ENCODE data around the gene CCDC3. TPM values are rescaled to one million over a fixed set of nuclear protein-coding genes. Genes with fewer than 3 reads are reported as not detected.

CCDC3 gene
- total RNA-seq, 1 donor from 2014 or later = 0.40 TPM

DNA sequence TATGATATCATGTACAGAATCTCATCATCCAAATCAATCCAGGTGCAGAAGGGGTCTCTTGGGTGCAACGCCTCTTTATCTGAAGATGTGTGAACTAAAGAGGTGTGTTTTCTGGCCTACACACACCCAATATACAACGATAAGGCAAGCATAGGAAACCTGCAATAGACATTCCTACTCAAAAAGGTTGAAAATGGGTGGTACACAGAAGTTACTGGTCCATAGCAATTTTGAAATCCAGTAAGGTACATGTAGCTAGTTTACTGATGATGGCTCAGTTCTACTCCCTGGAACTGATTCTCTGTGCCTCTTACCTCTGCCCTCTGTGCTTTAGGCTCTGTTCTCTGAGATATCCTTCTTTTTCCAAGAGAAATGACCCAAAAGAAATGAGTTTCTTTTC is 22.2 kb upstream of the CCDC3 start:
- H3K4me3 ChIP-seq (ENCODE audit: low read depth, low read length) = no peak overlapping the region
- DNase-seq (ENCODE audit: low read depth) = no peak
- TF ChIP-seq, protein P1, sequence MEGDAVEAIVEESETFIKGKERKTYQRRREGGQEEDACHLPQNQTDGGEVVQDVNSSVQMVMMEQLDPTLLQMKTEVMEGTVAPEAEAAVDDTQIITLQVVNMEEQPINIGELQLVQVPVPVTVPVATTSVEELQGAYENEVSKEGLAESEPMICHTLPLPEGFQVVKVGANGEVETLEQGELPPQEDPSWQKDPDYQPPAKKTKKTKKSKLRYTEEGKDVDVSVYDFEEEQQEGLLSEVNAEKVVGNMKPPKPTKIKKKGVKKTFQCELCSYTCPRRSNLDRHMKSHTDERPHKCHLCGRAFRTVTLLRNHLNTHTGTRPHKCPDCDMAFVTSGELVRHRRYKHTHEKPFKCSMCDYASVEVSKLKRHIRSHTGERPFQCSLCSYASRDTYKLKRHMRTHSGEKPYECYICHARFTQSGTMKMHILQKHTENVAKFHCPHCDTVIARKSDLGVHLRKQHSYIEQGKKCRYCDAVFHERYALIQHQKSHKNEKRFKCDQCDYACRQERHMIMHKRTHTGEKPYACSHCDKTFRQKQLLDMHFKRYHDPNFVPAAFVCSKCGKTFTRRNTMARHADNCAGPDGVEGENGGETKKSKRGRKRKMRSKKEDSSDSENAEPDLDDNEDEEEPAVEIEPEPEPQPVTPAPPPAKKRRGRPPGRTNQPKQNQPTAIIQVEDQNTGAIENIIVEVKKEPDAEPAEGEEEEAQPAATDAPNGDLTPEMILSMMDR (conservative IDR thresholded peaks at IDR 0.05; ENCODE audit: low read depth, low read length) = no peak

DNA sequence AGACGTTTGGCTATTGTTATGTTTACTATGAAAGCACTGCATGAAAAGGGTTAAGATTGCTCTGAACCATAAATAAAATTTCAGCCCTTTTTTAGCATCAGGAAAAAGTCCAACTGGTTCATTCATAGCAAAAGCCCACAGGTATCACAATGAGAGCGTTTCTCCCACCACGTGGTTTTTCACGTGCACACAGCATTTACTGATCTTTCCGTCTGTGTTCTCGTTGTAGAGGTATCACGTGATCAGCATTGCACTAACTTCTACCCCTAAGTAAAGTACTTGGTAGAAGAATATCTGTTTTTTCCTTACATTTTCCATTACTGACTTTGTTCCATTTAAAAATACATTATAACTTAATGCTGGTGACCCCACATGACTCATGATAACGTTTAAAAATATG is 17.8 kb upstream of the CCDC3 start:
- TF ChIP-seq, protein P1 (conservative IDR thresholded peaks at IDR 0.05; ENCODE audit: low read depth, low read length) = no peak
- no peak overlapping the region for H3K4me3 ChIP-seq (ENCODE audit: low read depth, low read length)
- DNase-seq (ENCODE audit: low read depth) = no peak

DNA sequence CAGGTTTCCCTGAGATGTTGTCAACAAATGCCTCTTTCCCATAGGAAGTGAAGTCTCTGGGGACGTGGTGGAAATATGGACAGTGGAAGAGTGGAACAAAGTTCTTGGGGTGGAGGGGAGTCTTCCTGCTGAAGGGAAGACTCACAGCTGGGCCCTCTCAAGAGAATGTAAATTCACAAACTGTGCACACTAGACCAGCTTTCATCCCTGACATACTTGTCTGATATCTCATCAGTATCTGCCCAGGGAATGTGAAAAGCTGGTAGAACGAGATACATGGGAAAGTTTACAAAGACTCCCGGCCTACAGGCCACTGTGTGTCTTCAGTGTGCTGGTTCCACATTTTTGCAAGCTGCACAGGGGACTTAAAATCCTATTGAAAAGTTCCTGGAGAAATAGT is 16.7 kb upstream of the CCDC3 start:
- no peak overlapping the region for H3K4me3 ChIP-seq (ENCODE audit: low read depth, low read length)
- TF ChIP-seq, protein P1 (conservative IDR thresholded peaks at IDR 0.05; ENCODE audit: low read depth, low read length) = no peak
- no peak for DNase-seq (ENCODE audit: low read depth)

DNA sequence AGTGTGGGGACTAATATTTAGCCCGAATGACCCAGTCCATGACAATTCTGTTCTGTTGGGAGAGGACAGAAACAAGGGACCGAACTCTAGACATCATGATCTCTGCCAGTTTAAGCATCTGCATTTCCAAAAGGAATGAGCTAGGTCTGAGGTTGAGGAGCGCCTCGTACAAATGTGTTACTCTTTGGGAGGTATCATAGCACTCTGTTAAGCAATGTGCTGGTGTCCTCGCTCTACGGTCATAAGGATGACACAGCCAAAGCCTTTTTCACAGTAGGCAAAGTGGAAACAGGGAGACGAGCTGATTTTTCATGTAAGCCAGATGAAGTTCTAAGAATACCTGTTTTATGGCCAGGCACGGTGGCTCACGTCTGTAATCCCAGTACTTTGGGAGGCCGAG is 15.4 kb upstream of the CCDC3 start:
- DNase-seq (ENCODE audit: low read depth) = no peak
- TF ChIP-seq, protein P1 (conservative IDR thresholded peaks at IDR 0.05; ENCODE audit: low read depth, low read length) = no peak
- H3K4me3 ChIP-seq (ENCODE audit: low read depth, low read length) = no peak overlapping the region

DNA sequence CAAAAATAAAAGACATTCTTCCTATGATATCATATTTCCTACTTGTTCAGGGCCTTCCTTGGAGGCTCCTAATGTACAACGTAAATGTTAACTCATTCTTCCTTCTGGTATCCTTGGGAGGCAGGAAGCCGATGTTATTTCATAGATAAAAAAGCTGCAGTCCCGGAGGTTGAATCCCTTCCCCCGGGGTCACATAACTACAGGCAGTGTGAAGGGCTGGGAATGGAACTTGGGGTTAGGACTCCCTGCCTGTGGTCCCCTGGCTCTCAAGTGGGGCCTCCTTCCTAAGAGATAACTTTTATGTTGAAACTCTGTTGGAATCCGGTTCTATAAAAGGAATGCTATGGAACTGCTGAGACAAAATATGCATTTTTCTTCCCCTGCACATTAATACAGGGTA is 14.9 kb upstream of the CCDC3 start:
- H3K4me3 ChIP-seq (ENCODE audit: low read depth, low read length) = no peak overlapping the region
- TF ChIP-seq, protein P1 (conservative IDR thresholded peaks at IDR 0.05; ENCODE audit: low read depth, low read length) = no peak
- no peak for DNase-seq (ENCODE audit: low read depth)

DNA sequence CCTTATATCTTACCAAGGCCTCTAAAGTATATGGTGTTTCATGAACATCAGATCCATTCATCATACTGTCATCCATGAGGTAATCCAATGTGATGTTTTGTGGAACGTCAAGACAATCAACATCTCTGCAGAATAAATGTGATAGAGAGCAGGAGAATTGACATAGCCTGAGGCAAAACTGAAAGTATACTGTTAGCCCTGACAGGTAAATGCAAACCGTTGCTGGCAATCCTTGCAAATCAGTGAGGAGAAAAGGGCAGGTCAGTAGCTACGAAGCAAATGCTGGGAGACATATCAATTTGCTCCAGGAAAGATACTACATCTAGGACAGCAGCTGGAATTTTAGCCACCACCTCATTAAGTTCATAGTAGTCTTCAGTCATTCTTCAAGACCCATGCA is 4.5 kb upstream of the CCDC3 start:
- TF ChIP-seq, protein P1 (conservative IDR thresholded peaks at IDR 0.05; ENCODE audit: low read depth, low read length) = no peak
- no peak for DNase-seq (ENCODE audit: low read depth)
- H3K4me3 ChIP-seq (ENCODE audit: low read depth, low read length) = no peak overlapping the region

DNA sequence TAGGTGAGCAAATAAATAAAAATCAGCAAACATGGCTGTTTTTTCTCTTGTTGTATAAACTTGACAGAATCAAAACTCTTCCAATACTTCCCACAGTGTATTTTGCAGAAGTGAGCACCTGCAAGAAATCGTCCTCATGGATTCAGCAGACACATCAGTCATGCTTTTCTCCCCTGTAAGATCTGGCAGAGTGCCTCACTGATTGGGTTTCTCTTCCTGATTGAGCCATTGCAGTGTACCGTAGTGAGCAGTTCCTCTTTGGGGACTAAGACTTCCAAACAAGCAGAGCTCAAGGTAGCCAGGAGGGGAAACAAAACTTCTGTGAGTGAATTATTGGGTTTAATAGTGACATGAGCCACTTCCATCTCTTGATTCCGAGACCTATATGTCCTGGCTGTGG is 2.2 kb upstream of the CCDC3 start:
- no peak overlapping the region for H3K4me3 ChIP-seq (ENCODE audit: low read depth, low read length)
- DNase-seq (ENCODE audit: low read depth) = no peak
- TF ChIP-seq, protein P1 (conservative IDR thresholded peaks at IDR 0.05; ENCODE audit: low read depth, low read length) = no peak
